ENCODE data around the gene MON1B.
"Not testable (repeated sequence)": the region's sequence is repeated elsewhere in the genome, so short reads cannot be mapped to it uniquely, and the experiment has no call there.

MON1B gene

DNA sequence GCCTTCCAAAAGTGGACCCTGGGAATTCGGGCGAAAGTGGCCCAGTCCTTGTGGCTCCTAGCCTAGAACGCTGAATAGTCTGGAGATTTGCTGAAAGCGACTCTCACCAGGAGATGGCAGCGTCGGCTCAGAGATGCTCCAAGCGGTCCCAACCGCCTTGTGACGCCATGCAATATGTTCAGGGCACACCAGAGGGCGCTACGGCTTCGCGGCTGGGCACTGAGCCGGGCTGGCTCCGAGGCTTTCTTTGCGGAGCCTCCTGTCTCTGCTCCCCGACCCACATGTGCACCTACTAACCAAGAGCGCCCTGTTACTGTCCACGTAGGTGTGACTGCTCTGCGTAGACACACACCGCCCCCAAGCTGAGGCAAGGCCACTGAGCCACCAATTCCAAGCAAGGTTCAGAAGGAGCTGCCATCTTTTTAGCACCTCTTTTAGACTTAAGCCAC lies 45.1 kb downstream of the MON1B start:
- in situ Hi-C loops (cut with HindIII; ENCODE audit: low pct_ligation_motif_present, low sequenced_read_pairs), result loop anchor here (25.0 kb wide), 1 partner anchor 351 kb away; no protein-coding TSS in a partner anchor
- Histone ChIP-seq H3K27me3 (replicated peaks) (no peaks in the 10 kb centered on the region), H3K36me3 (replicated peaks) (no peaks in the 10 kb centered on the region), H3K27ac (no peak overlapping the region), H3K4me3 (ENCODE audit: low read depth, low read length) (peak overlapping the region; percentile 34)
- TF ChIP-seq, protein P1, sequence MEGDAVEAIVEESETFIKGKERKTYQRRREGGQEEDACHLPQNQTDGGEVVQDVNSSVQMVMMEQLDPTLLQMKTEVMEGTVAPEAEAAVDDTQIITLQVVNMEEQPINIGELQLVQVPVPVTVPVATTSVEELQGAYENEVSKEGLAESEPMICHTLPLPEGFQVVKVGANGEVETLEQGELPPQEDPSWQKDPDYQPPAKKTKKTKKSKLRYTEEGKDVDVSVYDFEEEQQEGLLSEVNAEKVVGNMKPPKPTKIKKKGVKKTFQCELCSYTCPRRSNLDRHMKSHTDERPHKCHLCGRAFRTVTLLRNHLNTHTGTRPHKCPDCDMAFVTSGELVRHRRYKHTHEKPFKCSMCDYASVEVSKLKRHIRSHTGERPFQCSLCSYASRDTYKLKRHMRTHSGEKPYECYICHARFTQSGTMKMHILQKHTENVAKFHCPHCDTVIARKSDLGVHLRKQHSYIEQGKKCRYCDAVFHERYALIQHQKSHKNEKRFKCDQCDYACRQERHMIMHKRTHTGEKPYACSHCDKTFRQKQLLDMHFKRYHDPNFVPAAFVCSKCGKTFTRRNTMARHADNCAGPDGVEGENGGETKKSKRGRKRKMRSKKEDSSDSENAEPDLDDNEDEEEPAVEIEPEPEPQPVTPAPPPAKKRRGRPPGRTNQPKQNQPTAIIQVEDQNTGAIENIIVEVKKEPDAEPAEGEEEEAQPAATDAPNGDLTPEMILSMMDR (IDR thresholded peaks at IDR 0.05; ENCODE audit: low read depth, low read length, missing control alignments), result peak; percentile 99
- peak; percentile 65 for DNase-seq

DNA sequence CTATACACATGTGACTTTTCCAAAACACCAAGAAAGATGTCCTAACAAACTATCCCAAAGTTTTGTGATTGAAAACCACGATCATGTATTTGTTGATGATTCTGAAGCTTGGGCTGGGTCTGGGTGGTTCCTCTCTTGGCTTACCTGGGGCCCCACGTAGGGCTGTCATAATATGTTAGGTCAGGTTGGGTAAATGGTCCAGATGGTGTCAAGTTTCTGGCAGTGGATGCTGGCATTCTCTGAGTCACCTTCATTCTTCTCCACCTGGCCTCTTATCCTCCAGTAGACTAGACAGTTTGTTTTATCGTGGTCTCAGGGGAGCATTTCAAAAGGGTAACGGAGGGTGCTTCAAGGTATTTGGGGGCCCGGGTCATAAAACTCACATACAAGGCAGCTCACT lies 47.6 kb downstream of the MON1B start:
- Histone ChIP-seq H3K36me3 (replicated peaks) (no peaks in the 10 kb centered on the region), H3K27me3 (replicated peaks) (no peaks in the 10 kb centered on the region), H3K4me3 (ENCODE audit: low read depth, low read length) (no peak overlapping the region), H3K27ac (no peak overlapping the region)
- no peak for DNase-seq
- TF ChIP-seq, protein P1 (IDR thresholded peaks at IDR 0.05; ENCODE audit: low read depth, low read length, missing control alignments), result no peak
- in situ Hi-C loops (cut with HindIII; ENCODE audit: low pct_ligation_motif_present, low sequenced_read_pairs), result loop anchor here (25.0 kb wide), 1 partner anchor 349 kb away; no protein-coding TSS in a partner anchor

DNA sequence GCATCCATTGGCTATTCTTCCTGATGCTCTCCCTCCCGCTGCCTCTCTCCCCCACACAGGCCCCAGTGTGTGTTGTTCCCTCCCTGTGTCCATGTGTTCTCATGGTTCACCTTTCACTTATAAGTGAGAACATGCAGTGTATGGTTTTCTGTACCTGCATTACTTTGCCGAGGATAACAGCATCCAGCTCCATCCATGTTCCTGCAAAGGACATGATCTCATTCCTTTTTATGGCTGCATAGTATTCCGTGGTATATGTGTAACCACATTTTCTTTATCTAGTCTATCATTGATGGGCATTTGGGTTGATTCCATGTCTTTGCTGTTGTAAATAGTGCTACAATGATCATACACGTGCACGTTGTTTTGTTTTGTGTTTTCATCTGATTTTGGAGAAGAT lies 51.5 kb downstream of the MON1B start:
- H3K27ac ChIP-seq; H3K4me3 ChIP-seq (ENCODE audit: low read depth, low read length); DNase-seq; H3K27me3 ChIP-seq (replicated peaks); H3K36me3 ChIP-seq (replicated peaks): not testable (repeated sequence)
- in situ Hi-C loops (cut with HindIII; ENCODE audit: low pct_ligation_motif_present, low sequenced_read_pairs), result loop anchor here (25.0 kb wide), 1 partner anchor 345 kb away; no protein-coding TSS in a partner anchor

DNA sequence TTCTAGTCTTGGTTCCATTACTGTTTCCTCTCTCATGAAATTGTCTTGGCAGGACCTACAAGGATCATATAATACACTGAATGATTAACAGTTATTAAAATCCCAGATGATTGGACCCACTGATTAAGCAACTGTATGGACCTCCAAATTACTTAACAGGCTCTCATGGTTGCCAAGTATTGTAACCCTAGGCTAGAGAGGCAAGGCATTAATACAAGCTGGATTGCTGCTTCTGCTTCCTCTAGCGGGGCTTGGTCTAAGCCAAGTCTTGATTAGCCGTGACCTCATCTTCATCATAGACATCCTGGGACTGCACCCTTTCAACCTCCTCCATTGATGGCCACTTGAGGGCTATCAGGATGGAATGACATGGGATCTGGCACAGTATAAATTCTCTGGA lies 55.2 kb downstream of the MON1B start:
- TF ChIP-seq, protein P1 (IDR thresholded peaks at IDR 0.05; ENCODE audit: low read depth, low read length, missing control alignments), result no peak
- no peaks in the 10 kb centered on the region for H3K36me3 ChIP-seq (replicated peaks)
- DNase-seq, result no peak

DNA sequence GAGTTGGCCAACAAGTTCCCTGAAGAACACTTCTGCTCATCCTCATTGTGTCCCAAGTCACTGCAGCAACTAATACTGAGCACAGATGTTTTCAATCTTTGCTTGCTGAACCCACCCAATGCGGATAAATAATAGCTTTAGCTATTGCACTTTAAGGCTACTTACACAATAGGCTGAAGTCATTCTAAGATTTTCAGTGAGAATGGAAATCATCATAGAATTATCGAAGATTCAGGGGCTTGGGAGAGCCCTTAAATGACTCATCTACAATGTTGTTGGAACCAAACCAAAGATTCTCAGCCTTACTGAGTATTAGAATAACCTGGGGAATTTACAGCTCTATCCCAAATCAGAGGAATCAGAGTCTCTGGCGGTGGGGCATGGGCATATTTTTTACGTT lies 59.4 kb downstream of the MON1B start:
- no peaks in the 10 kb centered on the region for H3K27me3 ChIP-seq (replicated peaks)
- in situ Hi-C loops (cut with HindIII; ENCODE audit: low pct_ligation_motif_present, low sequenced_read_pairs), result no loop called here
- TF ChIP-seq, protein P1 (IDR thresholded peaks at IDR 0.05; ENCODE audit: low read depth, low read length, missing control alignments), result no peak

More for the DNA sequence above, 55.2 kb downstream of the MON1B start:
- no peak overlapping the region for H3K4me3 ChIP-seq (ENCODE audit: low read depth, low read length)
- no peak overlapping the region for H3K27ac ChIP-seq
- H3K27me3 ChIP-seq (replicated peaks), result no peaks in the 10 kb centered on the region
- in situ Hi-C loops (cut with HindIII; ENCODE audit: low pct_ligation_motif_present, low sequenced_read_pairs), result loop anchor here (25.0 kb wide), 1 partner anchor 341 kb away; no protein-coding TSS in a partner anchor

More for the DNA sequence above, 59.4 kb downstream of the MON1B start:
- DNase-seq, result no peak
- Histone ChIP-seq H3K36me3 (replicated peaks) (no peaks in the 10 kb centered on the region), H3K27ac (no peak overlapping the region), H3K4me3 (ENCODE audit: low read depth, low read length) (no peak overlapping the region)
